C4-2B (cell line): ENCODE data around the gene ZNF234.

Experiments
- ZFX ChIP-seq: fragments of 450-650 bp; IDR thresholded peaks from 2 replicates; pipeline ENCODE4 v1.6.1; 2017
- TF ChIP-seq, protein P1 (sequence below): fragments of 450-650 bp; conservative IDR thresholded peaks from 2 replicates; pipeline ENCODE4 v1.5.1; 2017; ENCODE audit warnings: mild to moderate bottlenecking

DNA sequence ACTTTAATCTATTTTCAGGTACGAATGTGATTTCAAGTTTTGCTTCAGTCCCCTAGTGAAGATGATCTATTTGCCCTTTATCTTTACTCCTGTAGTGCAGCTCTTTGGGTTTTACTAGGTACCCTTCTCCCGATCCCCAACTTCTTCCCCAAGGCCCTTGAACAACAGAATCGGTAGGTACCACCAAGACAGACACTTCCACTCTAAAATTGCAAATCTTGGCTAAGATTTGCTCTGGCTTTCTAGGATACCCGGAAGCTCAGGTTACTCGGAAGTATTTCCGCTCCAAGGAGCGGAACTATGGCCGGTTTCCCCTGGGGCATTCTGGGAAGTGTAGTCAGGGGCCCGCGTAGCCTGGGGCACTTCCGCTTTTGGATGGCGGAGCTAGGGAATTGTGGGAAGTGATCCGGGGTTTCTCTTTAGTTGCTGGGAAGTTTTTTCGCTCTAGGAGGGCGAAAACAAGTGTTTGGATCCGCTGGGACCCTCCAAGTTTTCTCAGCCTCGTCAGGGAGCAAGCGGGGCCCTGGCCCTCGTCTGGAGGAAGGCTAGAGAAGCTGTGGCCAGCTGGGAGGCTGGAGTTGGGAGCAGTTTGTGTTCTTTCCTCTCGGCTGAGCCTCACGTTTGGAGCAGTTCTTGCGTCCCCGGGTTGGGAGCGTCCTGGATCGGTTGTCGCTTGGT is 65.9 kb downstream of the ZNF234 start:
- TF ChIP-seq, protein P1, sequence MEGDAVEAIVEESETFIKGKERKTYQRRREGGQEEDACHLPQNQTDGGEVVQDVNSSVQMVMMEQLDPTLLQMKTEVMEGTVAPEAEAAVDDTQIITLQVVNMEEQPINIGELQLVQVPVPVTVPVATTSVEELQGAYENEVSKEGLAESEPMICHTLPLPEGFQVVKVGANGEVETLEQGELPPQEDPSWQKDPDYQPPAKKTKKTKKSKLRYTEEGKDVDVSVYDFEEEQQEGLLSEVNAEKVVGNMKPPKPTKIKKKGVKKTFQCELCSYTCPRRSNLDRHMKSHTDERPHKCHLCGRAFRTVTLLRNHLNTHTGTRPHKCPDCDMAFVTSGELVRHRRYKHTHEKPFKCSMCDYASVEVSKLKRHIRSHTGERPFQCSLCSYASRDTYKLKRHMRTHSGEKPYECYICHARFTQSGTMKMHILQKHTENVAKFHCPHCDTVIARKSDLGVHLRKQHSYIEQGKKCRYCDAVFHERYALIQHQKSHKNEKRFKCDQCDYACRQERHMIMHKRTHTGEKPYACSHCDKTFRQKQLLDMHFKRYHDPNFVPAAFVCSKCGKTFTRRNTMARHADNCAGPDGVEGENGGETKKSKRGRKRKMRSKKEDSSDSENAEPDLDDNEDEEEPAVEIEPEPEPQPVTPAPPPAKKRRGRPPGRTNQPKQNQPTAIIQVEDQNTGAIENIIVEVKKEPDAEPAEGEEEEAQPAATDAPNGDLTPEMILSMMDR = no peak
- no peak for TF ChIP-seq ZFX
